HG03520 (cell line): Measurements from ENCODE around the gene SMIM20.

Source experiments
- ATAC-seq: cut with Tn5 transposase; IDR thresholded peaks from one replicate; pipeline ENCODE4 v1.9.1; 2021; ENCODE audit warnings: mild to moderate bottlenecking, moderate library complexity; ENCODE audit not compliant: unreplicated experiment

SMIM20 gene

DNA sequence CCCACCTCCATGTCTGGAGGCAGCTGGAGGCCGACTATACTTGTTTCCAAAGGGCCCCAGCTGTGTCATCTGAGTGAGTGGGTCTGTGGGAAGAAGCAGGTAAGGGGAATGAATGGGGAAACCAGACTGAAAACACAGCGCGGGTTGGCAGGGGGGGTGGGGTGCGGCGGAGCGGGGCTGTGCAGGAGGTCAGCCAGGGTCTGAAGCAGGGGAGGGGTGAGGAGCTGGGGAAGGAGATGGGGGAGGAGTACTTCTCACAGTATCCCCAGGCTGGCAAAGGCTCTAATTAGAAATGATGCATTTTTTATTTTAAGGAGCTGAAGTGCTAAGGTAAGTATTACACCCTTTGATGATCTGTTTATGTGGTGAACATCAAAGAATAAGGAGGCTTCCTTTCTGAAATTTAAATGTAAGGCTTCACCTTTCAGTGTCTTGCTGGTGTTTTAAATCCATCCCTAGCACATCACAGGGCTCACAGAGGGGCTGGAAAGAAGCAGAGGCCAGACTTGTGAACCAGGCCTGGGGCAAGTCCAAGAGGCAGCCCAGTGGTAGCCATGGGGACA is 37.5 kb downstream of the SMIM20 start:
- no peak for ATAC-seq

DNA sequence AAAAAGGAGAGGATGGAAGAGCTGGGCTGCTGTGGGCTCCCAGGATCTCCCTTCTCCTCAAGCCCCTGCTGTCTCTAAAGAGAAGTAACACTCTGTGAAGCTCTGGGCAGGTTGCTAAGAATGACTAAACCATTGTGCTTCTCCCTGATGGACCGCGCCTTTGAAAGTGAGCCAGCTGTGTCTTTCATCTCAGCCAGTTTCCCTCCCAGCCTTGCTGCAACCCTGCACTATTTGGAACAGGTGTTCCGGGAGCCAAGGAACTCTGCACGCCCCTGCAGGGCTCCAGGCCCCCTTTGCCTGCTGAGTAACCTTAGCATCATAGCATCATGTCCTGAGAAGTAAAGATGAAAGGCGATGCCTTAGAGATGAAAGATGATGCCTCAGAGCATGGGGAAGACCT is 39.7 kb downstream of the SMIM20 start:
- no peak for ATAC-seq

DNA sequence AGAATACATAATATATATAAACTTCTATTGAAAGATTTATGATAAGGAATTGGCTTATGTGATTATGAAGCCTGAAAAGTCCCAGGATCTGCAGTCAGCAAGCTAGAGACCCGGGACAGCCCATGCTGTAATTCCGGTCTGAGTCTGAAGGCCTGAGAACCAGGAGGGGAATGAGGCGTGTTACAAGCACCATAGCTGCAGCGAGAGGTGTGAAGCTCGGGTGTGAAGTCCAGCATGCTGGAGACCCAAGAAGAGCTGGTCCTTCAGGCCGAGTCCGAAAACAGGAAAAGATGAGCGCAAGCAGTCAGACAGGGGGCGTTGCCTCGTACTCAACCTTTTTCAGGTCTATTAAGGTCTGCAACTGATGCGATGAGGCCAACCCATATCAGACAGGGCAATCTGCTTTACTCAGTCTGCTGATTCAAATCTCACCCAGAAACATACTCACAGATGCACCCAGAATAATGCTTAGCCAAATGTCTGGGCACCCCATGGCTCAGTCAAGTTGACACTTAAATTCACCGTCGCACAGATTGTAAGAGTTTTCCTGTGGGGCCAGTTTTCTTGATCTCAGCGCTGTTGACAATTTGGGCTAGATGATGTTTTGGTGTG is 40.4 kb downstream of the SMIM20 start:
- ATAC-seq = no peak

DNA sequence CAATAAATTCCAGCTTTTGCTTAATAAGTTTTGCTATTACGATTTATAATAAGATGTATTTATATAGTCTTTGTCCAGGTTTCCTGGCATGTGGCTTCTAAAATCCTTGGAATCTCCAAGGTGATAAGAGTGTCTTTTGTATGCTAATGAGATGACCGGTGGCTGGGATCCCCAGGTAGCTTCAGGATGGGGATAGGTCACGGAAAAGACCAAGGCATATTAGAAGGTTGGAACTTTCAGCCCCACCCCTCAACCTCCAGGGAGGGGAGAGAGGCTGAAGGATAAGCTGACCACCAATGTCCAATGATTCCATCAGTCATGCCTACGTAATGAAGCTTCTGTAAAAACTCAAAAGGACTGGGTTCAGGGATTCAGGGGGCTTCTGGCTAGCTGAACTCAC is 41.7 kb downstream of the SMIM20 start:
- no peak for ATAC-seq

DNA sequence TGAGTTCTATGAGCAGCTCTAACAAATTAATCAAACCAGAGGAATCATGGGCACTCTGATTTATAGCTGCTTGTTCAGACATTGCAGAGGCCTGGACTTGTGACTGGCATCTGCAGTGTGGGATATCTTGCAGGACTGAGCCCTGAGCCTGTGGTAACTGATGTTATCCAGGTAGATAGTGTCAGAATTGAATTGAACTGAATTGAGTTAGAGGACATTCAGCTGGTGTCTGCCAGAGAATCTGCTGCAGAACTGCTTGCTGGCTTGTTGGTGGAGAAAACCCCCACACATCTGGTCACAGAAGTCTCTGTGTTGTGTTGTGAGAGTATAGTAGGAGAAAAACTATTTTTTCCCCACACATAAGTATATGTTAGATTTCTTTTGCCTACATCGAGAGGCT is 42.2 kb downstream of the SMIM20 start:
- no peak for ATAC-seq

DNA sequence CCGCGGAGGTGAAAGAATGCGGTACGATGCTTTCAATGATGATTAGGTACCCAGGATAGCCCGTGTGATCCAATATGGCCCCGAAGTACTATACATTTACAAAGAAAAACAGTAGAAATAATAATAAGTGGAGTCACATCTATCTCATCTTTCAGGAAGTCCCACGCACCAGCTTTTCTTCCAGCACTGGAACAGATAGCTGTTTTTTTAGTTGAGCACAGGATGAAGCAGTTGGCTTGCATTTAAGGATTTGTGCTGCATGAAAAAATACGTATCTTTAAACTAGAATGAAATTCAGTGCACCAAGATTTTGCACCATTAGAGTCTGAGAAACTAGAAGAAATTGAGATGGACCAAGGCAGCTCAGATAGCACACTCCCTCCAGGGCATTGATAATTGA is 44.1 kb downstream of the SMIM20 start:
- no peak for ATAC-seq

DNA sequence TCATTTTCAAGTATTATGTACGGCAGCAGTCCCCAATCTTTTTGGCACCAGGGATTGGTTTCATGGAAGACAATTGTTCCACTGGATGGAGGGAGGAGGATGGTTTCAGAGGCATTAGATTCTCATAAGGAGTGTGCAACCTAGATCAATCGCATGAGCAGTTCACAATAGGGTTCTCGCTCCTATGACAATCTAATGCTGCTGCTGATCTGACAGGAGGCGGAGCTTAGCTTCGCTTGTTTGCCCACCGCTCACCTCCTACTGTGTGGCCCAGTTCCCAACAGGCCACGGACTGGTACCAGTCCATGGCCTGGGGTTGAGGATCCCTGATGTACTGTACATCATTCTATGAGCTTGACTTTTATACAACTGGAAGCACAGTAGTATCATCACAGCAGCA is 48.4 kb downstream of the SMIM20 start:
- no peak for ATAC-seq

DNA sequence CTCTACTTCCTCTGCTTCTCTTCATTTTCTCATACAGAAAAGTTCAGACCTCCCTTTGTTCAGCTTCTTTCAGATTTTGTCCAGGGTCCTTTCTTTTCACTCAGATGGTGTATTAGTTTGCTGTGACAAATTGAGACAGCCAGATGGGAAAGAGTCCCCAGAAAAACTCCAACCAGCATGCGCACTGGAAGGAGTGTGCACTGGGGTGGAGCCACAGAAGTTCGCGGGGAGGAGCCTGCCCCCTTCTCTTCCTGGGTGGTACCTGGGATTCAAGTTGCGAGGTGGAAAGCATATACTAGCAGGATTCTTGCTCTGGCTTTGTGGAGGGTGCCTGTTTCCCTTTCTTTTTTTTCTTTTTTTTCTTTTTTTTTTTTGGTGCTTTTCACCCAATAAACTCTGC is 51.6 kb downstream of the SMIM20 start:
- ATAC-seq = no peak

DNA sequence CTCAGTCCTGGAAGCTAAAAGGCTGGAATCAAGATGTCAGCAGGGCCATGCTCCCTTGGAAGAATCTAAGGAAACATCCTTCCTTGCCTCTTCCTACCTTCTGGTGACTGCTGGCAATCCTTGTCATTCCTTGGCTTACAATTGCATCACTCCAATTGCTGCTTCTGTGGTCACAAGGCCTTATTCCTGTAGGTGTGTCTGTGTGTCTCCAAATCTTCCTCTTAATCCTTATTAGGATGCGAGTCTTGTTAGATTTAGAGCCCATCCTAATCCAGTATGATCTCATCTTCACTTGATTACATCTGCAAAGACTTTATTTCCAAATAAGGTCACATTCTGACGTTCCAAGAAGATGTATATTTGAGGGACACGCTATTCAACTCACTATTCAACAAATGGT is 52.2 kb downstream of the SMIM20 start:
- ATAC-seq = no peak

DNA sequence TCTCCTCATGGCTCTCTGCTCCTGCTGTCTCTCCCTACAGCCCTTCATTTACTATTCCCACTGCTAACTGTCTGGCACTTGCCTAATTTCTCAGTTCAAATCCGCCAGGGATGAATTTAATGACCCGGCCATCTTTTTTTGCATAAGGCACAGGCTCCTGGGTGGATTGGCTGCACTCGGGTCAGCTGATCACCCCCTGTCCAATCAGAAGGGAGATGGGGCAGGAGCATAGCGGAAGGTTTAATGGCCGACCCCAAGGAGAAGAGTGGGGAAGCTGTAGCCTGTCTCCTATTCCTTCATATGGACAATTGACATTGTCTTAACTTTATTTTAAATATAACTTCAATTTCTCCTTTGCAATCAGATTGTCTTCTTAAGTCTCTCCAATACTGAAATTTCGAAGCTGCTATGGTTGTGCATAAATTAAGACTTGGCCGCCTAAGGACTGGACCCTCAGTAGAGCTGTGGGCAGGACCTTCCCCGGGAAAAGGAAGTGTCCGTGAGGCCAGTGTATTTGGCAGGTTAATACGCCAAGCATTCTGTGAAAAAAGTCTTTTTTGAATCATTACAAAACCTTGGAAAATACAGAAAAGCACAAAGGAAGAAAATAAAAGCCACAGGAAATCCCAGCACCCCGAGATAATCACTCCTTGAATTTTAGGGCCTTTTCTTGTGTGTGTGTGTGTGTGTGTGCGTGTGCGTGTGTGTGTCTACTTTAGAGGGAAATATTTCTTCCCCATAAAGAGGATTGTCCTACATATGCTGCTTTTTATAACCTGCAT is 55.5 kb downstream of the SMIM20 start:
- ATAC-seq = no peak

DNA sequence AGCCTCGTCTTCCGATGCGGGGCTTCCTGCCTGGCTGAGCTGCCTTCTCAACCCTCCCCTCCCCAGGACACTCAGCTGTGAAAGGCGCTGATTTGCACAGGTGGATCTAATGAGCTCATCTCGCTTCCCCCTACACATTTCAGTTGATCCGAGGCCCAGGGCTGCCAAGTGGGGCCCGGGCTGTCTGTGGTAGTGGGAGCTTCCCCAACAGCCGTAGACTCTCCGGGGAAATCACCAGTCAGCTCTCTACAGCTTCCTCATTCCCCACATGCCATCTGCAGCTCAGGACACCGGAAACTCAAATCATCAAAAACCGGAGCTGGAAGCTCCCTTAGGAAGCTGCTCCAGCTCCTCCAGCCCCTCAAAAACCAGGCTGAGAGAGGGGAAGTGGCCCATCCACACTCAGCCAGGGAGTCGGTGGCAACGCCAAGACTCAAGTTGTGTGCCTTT is 56.2 kb downstream of the SMIM20 start:
- no peak for ATAC-seq

DNA sequence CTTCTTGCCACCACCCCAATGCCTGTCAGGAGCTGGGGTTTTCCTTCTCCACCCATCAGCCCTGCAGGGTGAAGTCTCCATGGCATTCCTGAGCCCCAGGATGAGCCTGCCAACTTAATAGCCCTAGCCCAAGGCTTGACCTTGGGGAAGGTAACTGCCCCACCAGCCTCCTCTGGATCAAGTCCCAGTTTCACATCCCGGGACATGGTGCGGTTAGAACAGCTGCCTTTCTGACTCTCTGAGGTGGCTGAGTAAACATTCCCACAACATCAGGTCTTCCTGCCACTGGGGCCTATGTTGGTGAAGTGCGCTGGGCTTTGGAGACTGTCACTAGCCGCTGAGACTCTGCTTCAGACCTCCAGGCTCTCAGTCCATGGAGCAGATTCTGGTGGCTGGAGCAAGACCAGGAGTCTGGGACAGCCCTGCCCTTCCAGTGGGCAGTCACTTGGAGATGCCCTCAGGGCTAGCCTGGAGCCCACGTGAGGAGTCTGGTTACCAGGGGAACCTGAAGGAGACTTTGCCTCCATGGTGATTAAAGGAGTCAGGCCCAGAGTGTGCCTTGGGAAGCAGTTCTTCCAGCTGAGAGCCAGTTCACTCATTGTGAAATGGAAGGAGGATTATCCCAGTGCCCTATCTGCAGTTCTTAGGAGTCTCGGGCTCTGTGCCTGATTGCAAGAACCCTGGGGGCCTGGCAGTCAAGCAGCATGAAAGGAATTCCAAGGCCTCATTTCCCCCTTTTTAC is 56.8 kb downstream of the SMIM20 start:
- no peak for ATAC-seq

DNA sequence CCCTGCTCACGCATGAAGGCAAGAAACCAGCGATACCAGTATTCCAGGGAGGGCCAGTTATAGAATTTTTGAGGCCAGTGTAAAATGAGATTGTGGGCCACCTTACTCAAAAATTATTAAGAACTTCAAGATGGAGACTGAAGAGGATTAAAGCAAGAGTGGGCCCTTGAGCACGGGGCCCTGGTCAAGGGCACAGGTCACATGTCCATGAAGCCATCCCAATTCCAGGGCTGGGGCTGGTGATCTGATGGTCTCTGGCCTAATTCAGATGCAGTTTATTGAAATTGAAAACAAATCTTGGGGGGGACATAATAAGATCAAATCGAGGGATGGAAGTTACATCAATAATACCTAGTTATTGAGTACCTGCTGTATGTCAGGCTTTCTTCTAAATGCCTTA is 58.3 kb downstream of the SMIM20 start:
- ATAC-seq = no peak

DNA sequence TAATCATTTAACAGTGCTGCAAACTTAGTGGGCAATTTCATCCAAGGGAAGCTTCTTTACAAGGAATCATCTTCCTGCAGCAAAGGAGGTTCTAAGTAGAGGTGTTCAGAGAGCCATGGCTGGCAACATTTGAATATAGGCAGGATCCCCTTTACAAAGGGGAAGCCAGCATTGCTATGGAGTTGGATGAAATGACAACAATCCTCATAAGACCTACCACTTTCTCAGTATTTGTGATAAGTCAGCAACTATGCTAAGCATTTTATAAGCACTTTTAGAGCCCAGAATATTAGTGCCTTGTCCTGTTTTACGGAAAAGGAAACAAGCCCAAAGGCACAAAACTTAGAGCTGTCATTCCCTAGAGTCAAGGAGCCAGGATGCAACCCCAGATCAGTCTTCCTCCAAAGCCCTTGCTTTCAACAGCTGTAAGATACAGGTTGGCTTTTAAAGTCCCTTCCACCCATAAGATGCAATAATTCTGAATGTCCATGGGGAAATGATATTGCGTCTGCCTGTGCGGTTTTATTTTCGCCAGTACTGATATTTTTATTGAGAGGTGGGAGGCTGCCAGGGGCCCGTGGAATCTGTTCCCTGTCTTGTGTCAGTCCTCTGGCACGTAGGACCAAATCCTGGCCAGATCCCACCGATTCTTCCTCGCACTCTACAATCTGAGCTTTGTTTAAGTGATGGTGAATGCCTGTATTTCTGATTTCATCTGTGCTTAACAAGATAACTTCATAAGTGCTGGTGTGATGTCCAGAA is 59.1 kb downstream of the SMIM20 start:
- ATAC-seq = no peak

DNA sequence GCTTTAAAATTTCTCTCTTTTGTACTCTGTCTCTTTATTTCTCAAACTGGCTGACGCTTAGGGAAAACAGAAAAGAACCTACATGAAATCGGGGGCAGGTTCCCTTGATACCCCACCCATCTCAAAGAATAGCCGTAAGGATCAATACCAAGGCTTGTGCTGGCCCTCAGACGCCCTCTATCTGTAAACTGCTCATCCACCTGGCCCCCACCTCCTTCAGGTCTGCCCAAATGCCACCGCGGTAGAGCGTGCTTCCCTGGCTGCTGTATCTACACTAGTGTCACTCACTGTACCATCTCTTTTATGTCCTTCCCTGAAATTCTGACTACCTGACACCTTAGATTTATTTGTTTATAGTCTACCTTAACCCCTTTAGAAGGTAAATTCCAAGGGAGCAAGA is 62.8 kb downstream of the SMIM20 start:
- ATAC-seq = no peak

DNA sequence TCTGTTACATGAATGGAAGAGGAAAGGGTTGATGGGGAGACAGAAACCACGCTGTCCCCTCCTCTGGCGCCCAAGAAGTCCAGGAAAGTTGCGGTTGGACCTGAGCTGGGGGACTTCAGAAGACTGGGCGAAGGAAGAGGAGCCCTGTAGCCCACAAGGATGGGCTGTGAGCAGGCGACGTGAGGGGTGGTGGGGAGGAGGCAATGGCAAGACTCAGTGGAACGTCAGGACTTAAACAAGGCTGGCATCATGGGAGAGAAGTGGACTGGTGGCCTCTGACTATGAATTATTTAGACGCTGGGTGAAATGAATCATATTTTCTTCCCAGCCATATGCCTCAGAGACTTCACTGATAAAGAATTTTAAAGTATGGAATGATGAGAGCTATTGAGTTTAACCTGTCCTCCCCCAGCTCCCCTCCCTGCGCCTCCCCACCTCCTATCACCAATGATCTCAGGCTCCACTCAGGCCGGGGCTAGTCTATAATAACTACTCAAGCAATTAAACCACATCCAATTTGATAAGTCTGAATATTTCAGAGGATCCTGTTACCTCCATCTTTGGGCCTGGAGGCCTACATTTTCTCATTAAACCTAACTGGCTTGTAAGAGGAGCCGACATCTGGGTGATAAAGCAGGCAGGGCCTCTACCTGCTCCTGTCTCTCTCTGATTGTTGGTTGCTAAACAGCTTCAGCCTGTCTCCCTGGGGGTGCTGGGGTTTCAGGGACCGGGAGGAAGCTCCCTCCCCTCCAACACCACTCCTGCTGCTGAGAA is 63.6 kb downstream of the SMIM20 start:
- ATAC-seq = no peak

DNA sequence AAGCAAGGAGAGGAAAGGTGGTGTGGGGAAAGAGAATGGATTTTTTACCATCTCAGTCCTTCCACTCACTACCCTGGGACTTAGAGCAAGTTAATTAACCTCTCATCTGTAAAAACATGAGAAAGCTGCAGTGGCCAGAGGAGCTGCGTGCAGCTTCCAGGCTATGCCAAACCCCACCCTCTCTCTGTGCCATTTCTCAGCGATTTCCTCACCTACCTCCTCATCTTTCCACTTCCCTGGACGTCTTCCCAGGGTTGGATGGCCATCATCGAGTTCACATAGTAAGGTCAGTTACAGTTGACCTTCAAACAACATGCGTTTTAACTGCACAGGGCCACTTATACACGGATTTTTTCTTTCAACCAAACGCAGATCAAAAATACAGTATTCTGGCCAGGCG is 64.3 kb downstream of the SMIM20 start:
- no peak for ATAC-seq
